GM12878 (cell line): ENCODE data around the gene SLC38A9. TPM values are rescaled to one million over a fixed set of nuclear protein-coding genes. Genes with fewer than 3 reads are reported as not detected.

ENCODE experiments used
- BHLHE40 ChIP-seq, 2 experiments: fragments of 450-650 bp in 1 of 2; IDR thresholded peaks; 2 replicates each; pipeline ENCODE4 v1.6.1; 2011 to 2017; ENCODE audit warnings: low read depth in 2 of 2, borderline replicate concordance in 1 of 2, improper control_type of control experiment in 1 of 2, low read length in 1 of 2, mild to moderate bottlenecking in 1 of 2
- CEBPB ChIP-seq, 2 experiments: fragments of 150-350 bp in 1 of 2; IDR thresholded peaks; 2 replicates each; pipeline ENCODE4 v1.6.1; 2012 to 2014; ENCODE audit warnings: low read depth in 2 of 2, low read length in 2 of 2, borderline replicate concordance in 1 of 2, inconsistent platforms in 1 of 2
- CHD4 ChIP-seq: fragments of 200-600 bp; sonication (generic); IDR thresholded peaks from 2 replicates; pipeline ENCODE4 v1.6.1; 2016; ENCODE audit warnings: mild to moderate bottlenecking
- KDM1A ChIP-seq: fragments of 200-600 bp; sonication (generic); IDR thresholded peaks from 2 replicates; pipeline ENCODE4 v1.6.1; 2016; ENCODE audit warnings: borderline replicate concordance
- MYB ChIP-seq: fragments of 150-350 bp; IDR thresholded peaks from 2 replicates; pipeline ENCODE4 v1.6.1; 2014; ENCODE audit warnings: mild to moderate bottlenecking, low read depth, low read length, borderline replicate concordance
- NFXL1 ChIP-seq: fragments of 450-650 bp; IDR thresholded peaks from 2 replicates; pipeline ENCODE4 v1.6.1; 2017; ENCODE audit warnings: antibody characterized with exemption, mild to moderate bottlenecking, borderline replicate concordance
- NR2F1 ChIP-seq: fragments of 450-650 bp; conservative IDR thresholded peaks from 2 replicates; pipeline ENCODE4 v1.6.1; 2017; ENCODE audit warnings: mild to moderate bottlenecking
- POLR2AphosphoS2 ChIP-seq: IDR thresholded peaks from 2 replicates; pipeline ENCODE4 v1.6.1; 2011; ENCODE audit warnings: low read depth, mild to moderate bottlenecking, low read length, improper control_type of control experiment, moderate library complexity
- RB1 ChIP-seq: fragments of 450-650 bp; formaldehyde crosslinking; IDR thresholded peaks from 2 replicates; pipeline ENCODE4 v1.6.1; 2017; ENCODE audit warnings: mild to moderate bottlenecking, borderline replicate concordance
- STAT1 ChIP-seq: fragments of 450-650 bp; conservative IDR thresholded peaks from 2 replicates; pipeline ENCODE4 v1.6.1; 2014; ENCODE audit warnings: antibody characterized with exemption, mild to moderate bottlenecking
- SUZ12 ChIP-seq: fragments of 200-600 bp; sonication (generic); IDR thresholded peaks from one replicate; pipeline ENCODE4 v1.6.1; 2018; ENCODE audit warnings: antibody characterized with exemption, mild to moderate bottlenecking; ENCODE audit not compliant: unreplicated experiment
- TCF3 ChIP-seq: IDR thresholded peaks from 2 replicates; pipeline ENCODE4 v1.6.1; 2012; ENCODE audit warnings: low read depth, mild to moderate bottlenecking, low read length, borderline replicate concordance; ENCODE audit not compliant: insufficient read depth
- TCF7 ChIP-seq: IDR thresholded peaks from 2 replicates; pipeline ENCODE4 v1.6.1; 2014; ENCODE audit warnings: antibody characterized with exemption, borderline replicate concordance
- ZNF207 ChIP-seq: fragments of 450-650 bp; IDR thresholded peaks from 2 replicates; pipeline ENCODE4 v1.6.1; 2014; ENCODE audit warnings: antibody characterized with exemption, mild to moderate bottlenecking, borderline replicate concordance
- ZNF384 ChIP-seq: IDR thresholded peaks from 2 replicates; pipeline ENCODE4 v1.6.1; 2012; ENCODE audit warnings: low read depth, mild to moderate bottlenecking, low read length, improper control_type of control experiment, borderline replicate concordance
- ZNF592 ChIP-seq: fragments of 450-650 bp; IDR thresholded peaks from 2 replicates; pipeline ENCODE4 v1.6.1; 2017; ENCODE audit warnings: mild to moderate bottlenecking, moderate library complexity
- polyA plus RNA-seq, 11 experiments: library from polyadenylated mRNA; depleted of rRNA in 4 of 11; unstranded in 6 of 11; stranded (reverse) in 5 of 11; fragments of >200 nt; fragmentation: Nextera tagmentation in 4 of 11; fragmentation: Illumina TruSeq in 1 of 11; extraction: Ambion mirVana in 4 of 11; extraction: Trizol in 1 of 11; gene quantifications; 1 replicate in 1 of 11; 2 replicates in 10 of 11; pipeline versions ENCODE4 v1.2.1 to v1.2.3, GENCODE V29; 2011 to 2016; ENCODE audit warnings: inconsistent platforms in 2 of 11, missing spikeins in 2 of 11, low read depth in 1 of 11
- total RNA-seq, 4 experiments: library from RNA; depleted of rRNA in 3 of 4; stranded (reverse); fragments of >200 nt in 3 of 4; fragmentation: Illumina TruSeq in 1 of 4; extraction: Trizol in 1 of 4; gene quantifications; 2 replicates each; pipeline versions ENCODE4 v1.2.1 to v1.2.3, GENCODE V29; 2013 to 2021
- TF ChIP-seq, protein P1 (sequence below): IDR thresholded peaks from 2 replicates; pipeline ENCODE4 v1.6.1; 2012; ENCODE audit warnings: mild to moderate bottlenecking, low read depth, low read length
- TF ChIP-seq, protein P2 (sequence below): IDR thresholded peaks from 2 replicates; pipeline ENCODE4 v1.6.1; 2011; ENCODE audit warnings: low read depth, low read length, improper control_type of control experiment, borderline replicate concordance

Gene SLC38A9
- total and polyA plus RNA-seq, 10 of the 15 experiments (the other 5 are each of a cell fraction or from before 2014, with no cell fraction given): 8.5 to 35.1 (median 23.0) TPM

DNA sequence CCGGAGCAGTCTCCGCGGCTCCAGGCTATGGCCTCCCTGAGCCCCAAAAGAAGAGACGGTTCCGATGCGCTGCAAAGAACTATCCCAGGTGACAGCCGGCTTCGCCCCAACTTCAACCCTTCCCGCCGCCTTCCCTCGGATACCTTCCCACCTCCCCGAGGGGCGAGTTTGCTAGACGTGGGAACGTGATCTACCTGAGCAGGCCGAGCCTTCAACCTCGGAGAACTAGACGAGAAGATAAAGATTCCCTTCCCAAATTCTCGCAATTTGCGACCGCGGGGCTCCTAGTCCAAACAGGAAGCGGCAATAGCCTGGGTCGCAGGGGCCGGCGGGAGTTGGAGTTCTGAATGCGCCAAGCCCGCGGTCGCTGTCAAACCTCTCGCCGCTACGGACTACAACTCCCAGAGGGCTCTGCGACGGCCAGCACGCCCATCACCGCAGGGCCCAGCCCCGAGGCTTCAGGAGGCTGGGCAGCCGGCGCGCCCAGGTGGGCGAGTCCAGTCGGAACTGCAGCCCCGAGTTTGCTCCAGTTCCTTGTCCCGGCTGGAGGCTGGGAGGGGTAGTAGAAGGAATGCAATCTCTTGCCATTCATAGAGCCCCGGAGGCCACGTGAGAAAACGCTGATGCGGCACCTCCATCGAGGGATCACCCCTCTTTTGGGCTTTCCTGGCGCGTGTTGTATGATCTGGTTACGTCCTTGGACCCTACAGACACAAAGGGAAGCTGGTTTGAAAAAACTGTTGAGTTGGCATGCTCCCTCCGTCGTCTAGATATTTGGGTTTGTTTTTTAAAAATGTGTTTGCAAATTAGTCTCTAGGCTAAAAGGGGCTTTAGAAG lies at the start of gene SLC38A9 (continued):
- no peak for TF ChIP-seq ZNF592
- no peak for TF ChIP-seq NFXL1
- no peak; the same call in 1 of the 2 replicates for TF ChIP-seq NR2F1
- peak; percentile 66; the same call in 1 of the 2 replicates for TF ChIP-seq POLR2AphosphoS2
- TF ChIP-seq ZNF207: peak; percentile 85; the same call in 1 of the 2 replicates
- TF ChIP-seq SUZ12: no peak
- no peak for TF ChIP-seq CEBPB (IDR thresholded peaks at IDR 0.05; ENCODE audit: borderline replicate concordance in 1 of 2, low read depth in 2 of 2, low read length in 2 of 2)
- TF ChIP-seq CHD4: no peak
- TF ChIP-seq TCF7: no peak
- TF ChIP-seq BHLHE40 (IDR thresholded peaks at IDR 0.05; ENCODE audit: borderline replicate concordance in 1 of 2, low read depth in 2 of 2, low read length in 1 of 2): peak; percentile 22 to 75; a peak in 3 of 4 replicates
- TF ChIP-seq STAT1: no peak
- TF ChIP-seq MYB: no peak
- TF ChIP-seq, protein P1, sequence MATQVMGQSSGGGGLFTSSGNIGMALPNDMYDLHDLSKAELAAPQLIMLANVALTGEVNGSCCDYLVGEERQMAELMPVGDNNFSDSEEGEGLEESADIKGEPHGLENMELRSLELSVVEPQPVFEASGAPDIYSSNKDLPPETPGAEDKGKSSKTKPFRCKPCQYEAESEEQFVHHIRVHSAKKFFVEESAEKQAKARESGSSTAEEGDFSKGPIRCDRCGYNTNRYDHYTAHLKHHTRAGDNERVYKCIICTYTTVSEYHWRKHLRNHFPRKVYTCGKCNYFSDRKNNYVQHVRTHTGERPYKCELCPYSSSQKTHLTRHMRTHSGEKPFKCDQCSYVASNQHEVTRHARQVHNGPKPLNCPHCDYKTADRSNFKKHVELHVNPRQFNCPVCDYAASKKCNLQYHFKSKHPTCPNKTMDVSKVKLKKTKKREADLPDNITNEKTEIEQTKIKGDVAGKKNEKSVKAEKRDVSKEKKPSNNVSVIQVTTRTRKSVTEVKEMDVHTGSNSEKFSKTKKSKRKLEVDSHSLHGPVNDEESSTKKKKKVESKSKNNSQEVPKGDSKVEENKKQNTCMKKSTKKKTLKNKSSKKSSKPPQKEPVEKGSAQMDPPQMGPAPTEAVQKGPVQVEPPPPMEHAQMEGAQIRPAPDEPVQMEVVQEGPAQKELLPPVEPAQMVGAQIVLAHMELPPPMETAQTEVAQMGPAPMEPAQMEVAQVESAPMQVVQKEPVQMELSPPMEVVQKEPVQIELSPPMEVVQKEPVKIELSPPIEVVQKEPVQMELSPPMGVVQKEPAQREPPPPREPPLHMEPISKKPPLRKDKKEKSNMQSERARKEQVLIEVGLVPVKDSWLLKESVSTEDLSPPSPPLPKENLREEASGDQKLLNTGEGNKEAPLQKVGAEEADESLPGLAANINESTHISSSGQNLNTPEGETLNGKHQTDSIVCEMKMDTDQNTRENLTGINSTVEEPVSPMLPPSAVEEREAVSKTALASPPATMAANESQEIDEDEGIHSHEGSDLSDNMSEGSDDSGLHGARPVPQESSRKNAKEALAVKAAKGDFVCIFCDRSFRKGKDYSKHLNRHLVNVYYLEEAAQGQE: no peak
- TF ChIP-seq KDM1A: no peak
- no peak for TF ChIP-seq ZNF384
- TF ChIP-seq, protein P2, sequence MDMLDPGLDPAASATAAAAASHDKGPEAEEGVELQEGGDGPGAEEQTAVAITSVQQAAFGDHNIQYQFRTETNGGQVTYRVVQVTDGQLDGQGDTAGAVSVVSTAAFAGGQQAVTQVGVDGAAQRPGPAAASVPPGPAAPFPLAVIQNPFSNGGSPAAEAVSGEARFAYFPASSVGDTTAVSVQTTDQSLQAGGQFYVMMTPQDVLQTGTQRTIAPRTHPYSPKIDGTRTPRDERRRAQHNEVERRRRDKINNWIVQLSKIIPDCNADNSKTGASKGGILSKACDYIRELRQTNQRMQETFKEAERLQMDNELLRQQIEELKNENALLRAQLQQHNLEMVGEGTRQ: no peak
- TF ChIP-seq RB1: no peak; the same call in 1 of the 2 replicates
- TF ChIP-seq TCF3: no peak
